Neural progenitor cell (in vitro differentiated cells): Measurements from ENCODE around the gene GALNT3. TPM values are rescaled to one million over a fixed set of nuclear protein-coding genes. Genes with fewer than 3 reads are reported as not detected.

Source experiments
- DNase-seq: peaks from one replicate; pipeline ENCODE4 v3.0.0-alpha.2; 2016; ENCODE audit warnings: low spot score
- H2AFZ ChIP-seq: fragments of 200-600 bp; sonication (generic); replicated peaks from 2 replicates; pipeline ENCODE4 v1.6.1; 2016; ENCODE audit warnings: antibody characterized with exemption
- H3F3A ChIP-seq: fragments of 200-600 bp; sonication (generic); 2 replicates; pipeline ENCODE4 v1.6.1; 2016; ENCODE audit warnings: antibody characterized with exemption, low read depth
- H3K27ac ChIP-seq: fragments of 200-600 bp; sonication (generic); 2 replicates; pipeline ENCODE4 v1.5.1; 2016; ENCODE audit warnings: mild to moderate bottlenecking
- H3K27me3 ChIP-seq: fragments of 200-600 bp; sonication (generic); 2 replicates; pipeline ENCODE4 v1.6.1; 2016; ENCODE audit warnings: mild to moderate bottlenecking, moderate library complexity
- H3K36me3 ChIP-seq: fragments of 200-600 bp; sonication (generic); 2 replicates; pipeline ENCODE4 v1.5.1; 2016
- H3K4me1 ChIP-seq: fragments of 200-600 bp; sonication (generic); 2 replicates; pipeline ENCODE4 v1.6.1; 2016; ENCODE audit warnings: mixed run types
- H3K4me2 ChIP-seq: fragments of 200-600 bp; sonication (generic); 2 replicates; pipeline ENCODE4 v1.6.1; 2016
- H3K4me3 ChIP-seq: fragments of 200-600 bp; sonication (generic); 2 replicates; pipeline ENCODE4 v1.5.1; 2016
- H3K79me2 ChIP-seq: fragments of 200-600 bp; sonication (generic); 2 replicates; pipeline ENCODE4 v1.6.1; 2016; ENCODE audit warnings: low read depth
- H3K9ac ChIP-seq: fragments of 200-600 bp; sonication (generic); 2 replicates; pipeline ENCODE4 v1.6.1; 2016
- H3K9me3 ChIP-seq: fragments of 200-600 bp; sonication (generic); 2 replicates; pipeline ENCODE4 v1.5.1; 2016; ENCODE audit warnings: low read depth
- H4K20me1 ChIP-seq: fragments of 200-600 bp; sonication (generic); 2 replicates; pipeline ENCODE4 v1.6.1; 2016; ENCODE audit warnings: low read depth
- H3K27ac Mint-ChIP-seq: 3 replicates; pipeline ENCODE4 v1.8.0; 2021; ENCODE audit warnings: mixed read lengths
- H3K27me3 Mint-ChIP-seq: 2 replicates; pipeline ENCODE4 v1.8.0; 2022; ENCODE audit warnings: low read depth, mild to moderate bottlenecking, inconsistent platforms, moderate library complexity, mixed read lengths; ENCODE audit not compliant: insufficient read depth
- H3K36me3 Mint-ChIP-seq: 3 replicates; pipeline ENCODE4 v1.8.0; 2021; ENCODE audit warnings: mixed read lengths
- H3K4me1 Mint-ChIP-seq: 3 replicates; pipeline ENCODE4 v1.8.0; 2021; ENCODE audit warnings: mixed read lengths
- H3K4me3 Mint-ChIP-seq: 3 replicates; pipeline ENCODE4 v1.8.0; 2021; ENCODE audit warnings: mild to moderate bottlenecking, moderate library complexity, mixed read lengths
- H3K9me3 Mint-ChIP-seq: 3 replicates; pipeline ENCODE4 v1.8.0; 2020; ENCODE audit warnings: mixed read lengths
- CTCF ChIP-seq: fragments of 200-600 bp; sonication (generic); IDR thresholded peaks from 2 replicates; pipeline ENCODE4 v1.5.1; 2017; ENCODE audit warnings: antibody characterized with exemption, mild to moderate bottlenecking
- EZH2 ChIP-seq: fragments of 200-600 bp; sonication (generic); IDR thresholded peaks from 2 replicates; pipeline ENCODE4 v1.6.1; 2017; ENCODE audit warnings: antibody characterized with exemption, mild to moderate bottlenecking, moderate library complexity
- EZH2phosphoT487 ChIP-seq: fragments of 200-600 bp; sonication (generic); IDR thresholded peaks from 2 replicates; pipeline ENCODE4 v1.6.1; 2017; ENCODE audit warnings: antibody characterized with exemption
- total RNA-seq: library from RNA; depleted of rRNA; stranded (reverse); fragments of >200 nt; gene quantifications from 2 replicates; pipeline ENCODE4 v1.2.3, GENCODE V29; 2015; ENCODE audit warnings: low replicate concordance

GALNT3 gene
- total RNA-seq, 1 donor from 2014 or later: 1.9 TPM

- H3K27me3 ChIP-seq: no peaks in the 10 kb centered on the region
- H3K9me3 ChIP-seq: no peaks in the 10 kb centered on the region
- no peaks in the 10 kb centered on the region for H3K4me1 ChIP-seq
- Mint-ChIP-seq H3K36me3 (no peaks in the 10 kb centered on the region), H3K4me1 (peaks cover 3% of the 10 kb centered on the region), H3K27ac (no peak overlapping the region), H3K27me3 (peaks cover 2% of the 10 kb centered on the region), H3K9me3 (peaks cover 2% of the 10 kb centered on the region), H3K4me3 (no peak overlapping the region)
- no peaks in the 10 kb centered on the region for H4K20me1 ChIP-seq
- no peak overlapping the region for H3K4me2 ChIP-seq
- H3K36me3 ChIP-seq: no peaks in the 10 kb centered on the region
- H3F3A ChIP-seq: no peaks in the 10 kb centered on the region
- no peak for DNase-seq
- no peaks in the 10 kb centered on the region for H3K79me2 ChIP-seq
- no peak overlapping the region for H2AFZ ChIP-seq
- H3K4me3 ChIP-seq: no peak overlapping the region
- H3K9ac ChIP-seq: no peak overlapping the region
- TF ChIP-seq EZH2phosphoT487 (no peak), EZH2 (no peak), CTCF (no peak)
- no peak overlapping the region for H3K27ac ChIP-seq
These were observed 75.3 kb downstream of the GALNT3 start for GRCh38 chr2:165718610-165719210.

GRCh38 chr2:165716091-165716490 is 78.0 kb downstream of the GALNT3 start:
- Histone ChIP-seq H3K36me3 (no peaks in the 10 kb centered on the region), H3K4me1 (no peaks in the 10 kb centered on the region), H4K20me1 (no peaks in the 10 kb centered on the region), H3K9me3 (no peaks in the 10 kb centered on the region), H3K27ac (no peak overlapping the region), H3F3A (no peaks in the 10 kb centered on the region), H3K79me2 (no peaks in the 10 kb centered on the region), H3K4me2 (no peak overlapping the region), H3K27me3 (no peaks in the 10 kb centered on the region), H3K4me3 (no peak overlapping the region), H2AFZ (no peak overlapping the region), H3K9ac (no peak overlapping the region)
- H3K4me1 Mint-ChIP-seq: peaks cover 3% of the 10 kb centered on the region
- peaks cover 2% of the 10 kb centered on the region for H3K27me3 Mint-ChIP-seq
- TF ChIP-seq EZH2: no peak
- no peak for TF ChIP-seq CTCF
- no peak for TF ChIP-seq EZH2phosphoT487
- peaks cover 2% of the 10 kb centered on the region for H3K9me3 Mint-ChIP-seq
- no peak overlapping the region for H3K4me3 Mint-ChIP-seq
- no peak overlapping the region for H3K27ac Mint-ChIP-seq
- no peak for DNase-seq
- H3K36me3 Mint-ChIP-seq: no peaks in the 10 kb centered on the region

GRCh38 chr2:165706960-165707487 is 87.0 kb downstream of the GALNT3 start:
- no peak overlapping the region for H3K4me2 ChIP-seq
- H3K27ac Mint-ChIP-seq: no peak overlapping the region
- no peak overlapping the region for H3K27ac ChIP-seq
- peaks cover 2% of the 10 kb centered on the region for H3K9me3 Mint-ChIP-seq
- H3K9me3 ChIP-seq: no peaks in the 10 kb centered on the region
- TF ChIP-seq EZH2: no peak
- TF ChIP-seq EZH2phosphoT487: no peak
- TF ChIP-seq CTCF: no peak
- H3F3A ChIP-seq: no peaks in the 10 kb centered on the region
- no peak overlapping the region for H2AFZ ChIP-seq
- H3K36me3 Mint-ChIP-seq: no peaks in the 10 kb centered on the region
- H3K4me1 ChIP-seq: no peaks in the 10 kb centered on the region
- H3K4me1 Mint-ChIP-seq: no peaks in the 10 kb centered on the region
- DNase-seq: no peak
- no peaks in the 10 kb centered on the region for H3K27me3 Mint-ChIP-seq
- no peak overlapping the region for H3K9ac ChIP-seq
- no peaks in the 10 kb centered on the region for H3K27me3 ChIP-seq
- H3K36me3 ChIP-seq: no peaks in the 10 kb centered on the region
- no peak overlapping the region for H3K4me3 Mint-ChIP-seq
- H4K20me1 ChIP-seq: no peaks in the 10 kb centered on the region
- no peak overlapping the region for H3K4me3 ChIP-seq
- H3K79me2 ChIP-seq: no peaks in the 10 kb centered on the region
